Activated CD4-positive, alpha-beta T cell treated with anti-CD3 and anti-CD28 coated beads, Interleukin-2, amount 50 U/mL, for 1 hour (primary cell): ENCODE data around the gene IL10RB.
"Not testable (repeated sequence)": the region's sequence is repeated elsewhere in the genome, so short reads cannot be mapped to it uniquely, and the experiment has no call there.

ENCODE experiments used
- DNase-seq: peaks from one replicate; pipeline ENCODE4 v3.0.0-alpha.2; 2020

Gene IL10RB

DNA sequence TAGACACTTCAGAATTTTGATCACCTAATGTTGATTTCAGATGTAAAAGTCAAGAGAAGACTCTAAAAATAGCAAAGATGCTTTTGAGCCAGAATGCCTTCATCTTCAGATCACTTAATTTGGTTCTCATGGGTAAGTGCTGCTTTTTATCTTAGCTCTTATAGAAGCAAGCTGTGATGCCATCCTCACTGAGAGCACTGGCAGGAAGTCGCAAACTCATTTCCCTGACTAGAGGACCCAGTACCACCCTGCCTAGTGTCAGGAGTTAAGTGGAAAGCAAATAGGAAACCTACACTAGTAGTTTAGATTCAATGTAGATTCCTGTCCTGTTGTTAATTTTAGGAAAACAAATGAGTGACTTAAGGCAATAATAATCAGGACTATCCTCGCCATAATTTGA is 24.3 kb upstream of the IL10RB start:
- DNase-seq, result no peak

DNA sequence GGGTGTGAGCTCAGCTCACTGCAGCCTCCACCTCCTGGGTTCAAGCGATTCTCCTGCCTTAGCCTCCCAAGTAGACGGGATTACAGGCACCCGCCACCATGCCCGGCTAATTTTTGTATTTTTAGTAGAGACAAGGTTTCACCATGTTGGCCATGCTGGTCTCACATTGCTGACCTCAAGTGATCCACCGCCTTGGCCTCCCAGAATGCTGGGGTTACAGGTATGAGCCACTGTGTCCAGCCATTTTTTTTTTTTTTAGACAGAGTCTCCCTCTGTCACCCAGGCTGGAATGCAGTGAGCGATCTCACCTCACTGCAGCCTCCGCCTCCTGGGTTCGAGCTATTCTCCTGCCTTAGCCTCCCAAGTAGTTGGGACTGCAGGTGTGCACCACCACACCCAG is 23.3 kb upstream of the IL10RB start:
- DNase-seq, result not testable (repeated sequence)

DNA sequence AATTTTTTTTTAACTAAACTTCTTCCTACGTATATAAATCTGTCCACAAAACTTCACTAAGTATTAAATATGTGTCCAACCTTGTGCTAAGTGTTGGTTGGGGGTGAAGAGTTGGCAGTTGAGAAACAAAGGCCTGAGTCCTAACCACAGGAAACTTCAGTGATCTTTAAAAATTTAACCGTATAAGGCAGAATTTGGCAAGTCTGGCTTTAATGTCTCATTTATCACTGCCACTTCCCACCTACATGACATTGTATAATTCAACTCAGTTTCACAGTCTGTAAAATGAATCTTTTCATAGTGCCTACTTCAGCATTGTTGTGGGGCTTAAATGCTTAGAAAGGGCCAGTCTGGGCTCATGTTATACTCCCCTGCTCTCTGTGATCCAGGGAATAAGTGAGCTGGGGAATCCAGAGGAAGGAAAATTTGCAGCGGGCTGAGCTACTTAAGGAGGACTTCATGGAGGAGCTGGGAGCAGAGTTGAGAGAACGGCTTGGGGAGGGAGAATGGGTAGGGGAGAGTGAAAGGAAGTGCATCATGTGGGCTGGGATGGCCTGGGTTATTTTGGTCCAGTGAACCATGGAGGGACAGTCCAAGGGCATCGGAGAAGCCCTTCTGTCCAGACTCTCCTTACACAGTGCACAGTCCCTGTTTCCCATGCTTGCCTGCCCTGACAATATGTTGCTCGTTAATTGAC is 21.9 kb upstream of the IL10RB start:
- no peak for DNase-seq

DNA sequence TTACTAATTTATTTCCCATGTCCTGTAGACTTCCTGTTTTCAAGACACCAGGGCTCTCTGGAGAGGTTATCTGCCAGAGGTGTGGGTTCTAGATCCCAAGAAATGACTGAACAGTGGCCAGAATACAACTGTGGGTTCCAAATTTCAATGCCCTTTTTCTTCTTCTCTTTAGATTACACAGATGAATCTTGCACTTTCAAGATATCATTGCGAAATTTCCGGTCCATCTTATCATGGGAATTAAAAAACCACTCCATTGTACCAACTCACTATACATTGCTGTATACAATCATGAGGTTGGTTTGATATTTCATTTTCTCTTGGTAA is 21.4 kb upstream of the IL10RB start:
- no peak for DNase-seq

DNA sequence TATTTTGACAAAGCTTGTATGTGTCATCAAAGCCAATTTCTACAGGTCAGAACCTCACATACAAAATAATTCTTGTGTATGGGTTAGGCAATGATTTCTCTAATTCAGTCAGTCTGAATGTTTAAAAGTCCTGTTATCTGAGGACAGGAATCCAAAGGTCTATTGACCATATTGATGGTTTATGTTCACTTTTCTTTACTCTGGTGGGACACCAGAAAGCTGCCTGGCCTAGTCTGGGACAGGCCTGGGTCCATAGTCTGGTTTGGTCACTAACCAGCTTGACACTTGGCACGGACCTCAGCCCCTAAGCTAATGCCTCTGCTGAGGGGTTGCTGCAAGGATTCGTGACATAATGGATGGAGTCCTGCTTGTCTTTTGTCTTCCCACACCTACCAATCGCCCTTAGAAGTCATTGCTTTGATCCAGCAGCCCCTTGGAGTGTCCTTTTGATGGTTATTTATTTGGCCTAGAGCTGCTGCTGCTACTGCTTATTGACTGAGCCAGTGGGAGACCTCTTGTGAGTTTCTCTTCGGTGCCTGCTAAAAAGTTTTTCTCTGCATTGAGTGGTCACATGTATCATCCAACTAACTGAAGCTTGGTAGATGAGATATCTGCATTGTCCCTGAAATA is 20.8 kb upstream of the IL10RB start:
- DNase-seq, result no peak

DNA sequence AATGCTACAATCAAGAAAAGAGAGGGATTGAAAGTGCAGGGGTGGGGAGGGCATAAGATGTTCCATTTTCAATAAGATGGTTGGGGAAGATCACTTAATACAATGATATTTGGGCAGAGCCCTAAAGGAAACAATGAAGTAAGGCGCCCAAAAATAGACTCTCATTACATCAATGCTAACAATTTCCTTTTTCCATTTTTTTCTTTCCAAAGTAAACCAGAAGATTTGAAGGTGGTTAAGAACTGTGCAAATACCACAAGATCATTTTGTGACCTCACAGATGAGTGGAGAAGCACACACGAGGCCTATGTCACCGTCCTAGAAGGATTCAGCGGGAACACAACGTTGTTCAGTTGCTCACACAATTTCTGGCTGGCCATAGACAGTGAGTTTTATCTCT is 19.7 kb upstream of the IL10RB start:
- no peak for DNase-seq

DNA sequence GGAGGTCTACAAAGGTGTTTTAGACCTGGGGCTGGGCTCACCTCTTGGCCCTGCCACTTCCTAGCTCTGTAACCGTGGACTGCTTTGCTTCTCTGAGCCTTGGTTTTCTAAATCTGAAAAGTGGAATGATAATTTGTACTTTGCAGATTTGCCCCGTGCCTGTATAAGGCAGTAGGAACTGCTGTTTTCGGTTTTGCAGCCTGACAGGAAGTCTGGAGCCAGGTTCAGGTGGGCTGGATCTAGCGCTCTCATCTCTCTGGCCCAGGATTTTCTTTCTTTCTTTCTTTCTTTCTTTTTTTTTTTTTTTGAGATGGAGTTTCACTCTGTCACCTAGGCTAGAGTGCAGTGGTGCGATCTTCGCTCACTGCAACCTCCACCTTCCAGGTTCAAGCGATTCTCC is 19.2 kb upstream of the IL10RB start:
- DNase-seq, result no peak

DNA sequence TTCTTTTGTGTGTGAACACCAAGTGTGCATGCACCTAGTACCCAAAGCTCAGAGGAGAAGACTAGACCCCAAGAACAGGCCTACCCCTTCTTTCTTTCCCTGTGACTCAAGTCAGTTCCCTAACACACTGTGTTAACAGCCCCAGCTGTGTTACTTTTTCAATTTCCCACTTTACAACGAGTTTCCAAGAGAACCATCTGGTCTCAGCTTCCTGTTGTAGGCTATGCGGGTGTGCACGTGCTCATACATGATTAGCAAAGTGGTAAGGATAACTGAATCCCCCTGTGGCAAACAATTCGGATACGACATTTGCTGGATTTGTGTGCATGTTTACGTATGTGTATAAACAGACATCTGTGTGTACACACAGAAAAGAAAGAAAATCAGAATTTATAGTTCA is 18.6 kb upstream of the IL10RB start:
- DNase-seq, result no peak

DNA sequence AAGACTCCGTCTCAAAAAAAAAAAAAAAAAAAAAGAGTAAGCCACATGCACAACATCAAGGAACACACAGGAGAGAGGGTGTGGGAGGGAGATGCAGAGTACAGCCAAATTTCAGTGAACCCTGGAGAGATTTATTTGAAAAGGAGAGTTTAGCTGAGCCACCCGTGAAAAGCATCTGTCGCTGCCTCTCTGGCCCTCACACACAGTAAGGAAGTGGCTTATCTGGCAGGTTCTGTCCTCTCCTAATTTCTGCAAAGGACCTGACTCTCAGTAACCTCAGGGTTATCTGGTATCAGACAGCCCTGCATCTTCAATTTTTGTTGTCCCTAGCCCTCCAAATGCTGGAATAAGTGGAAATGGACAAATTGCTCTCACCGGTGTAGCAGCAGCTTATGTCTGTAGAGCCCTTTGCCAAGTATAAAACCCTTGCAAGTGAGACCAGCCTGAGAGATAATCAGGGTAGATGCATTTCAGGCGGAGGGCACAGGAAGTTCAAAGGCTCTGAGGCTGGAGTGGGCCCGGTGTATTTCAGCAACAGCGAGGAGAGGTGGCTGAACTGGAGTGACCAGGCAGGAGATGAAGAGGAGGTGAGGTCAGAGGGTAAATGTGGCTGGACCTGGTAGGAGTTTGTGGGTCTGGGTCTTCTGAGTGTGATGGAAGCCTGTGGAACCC is 16.7 kb upstream of the IL10RB start:
- DNase-seq, result no peak

DNA sequence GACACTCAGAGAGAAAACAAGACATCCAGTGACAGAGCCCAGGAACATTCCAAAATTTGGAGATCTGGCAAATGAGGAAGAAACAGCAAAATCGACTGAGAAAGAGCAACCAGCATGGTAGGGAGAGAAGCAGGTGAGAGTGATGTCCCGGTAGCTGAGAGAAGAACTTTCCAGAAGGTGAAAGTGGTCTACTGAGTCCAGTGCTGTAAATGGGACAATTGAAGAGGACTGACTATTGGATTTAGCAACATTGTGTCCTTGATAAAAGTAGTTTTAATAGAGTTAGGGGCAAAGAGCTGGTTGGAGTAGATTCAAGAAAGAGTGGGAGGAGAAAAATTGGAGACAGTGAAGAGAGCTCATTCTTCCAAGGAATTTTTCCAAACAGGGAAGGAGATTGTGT is 15.0 kb upstream of the IL10RB start:
- DNase-seq, result no peak

DNA sequence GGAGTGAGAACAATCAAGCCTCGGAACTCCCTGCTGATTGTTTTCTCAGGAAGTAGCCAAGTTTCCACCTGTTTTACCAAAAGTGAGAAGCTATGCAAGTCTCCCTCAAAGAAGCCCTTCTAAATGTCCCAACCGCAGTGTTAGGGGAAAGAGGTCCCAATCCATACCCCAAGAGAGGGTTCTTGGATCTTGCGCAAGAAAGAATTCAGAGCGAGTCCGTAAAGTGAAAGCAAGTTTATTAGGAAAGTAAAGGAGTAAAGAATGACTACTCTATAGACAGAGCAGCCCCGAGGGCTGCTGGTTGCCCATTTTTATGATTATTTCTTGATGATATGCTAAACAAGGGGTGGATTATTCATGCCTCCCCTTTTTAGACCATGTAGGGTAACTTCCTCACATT is 12.8 kb upstream of the IL10RB start:
- DNase-seq, result not testable (repeated sequence)

DNA sequence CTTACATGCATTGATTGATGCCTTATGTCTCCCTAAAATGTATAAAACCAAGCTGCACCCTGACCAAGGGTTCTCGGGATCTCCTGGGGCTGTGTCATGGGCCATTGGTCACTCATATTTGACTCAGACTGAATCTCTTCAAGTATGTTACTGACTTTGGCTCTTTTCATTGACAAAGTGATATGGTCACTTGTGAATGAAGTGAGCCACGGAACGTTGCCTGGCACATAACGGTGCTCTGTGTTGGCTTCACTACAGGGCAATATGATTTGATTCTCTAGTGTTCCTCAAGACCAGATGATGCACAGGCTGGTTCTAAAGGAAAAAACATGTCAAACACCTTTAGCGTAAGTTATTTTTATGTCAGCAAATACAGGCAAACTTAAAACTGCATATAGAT is 11.4 kb upstream of the IL10RB start:
- DNase-seq, result no peak

DNA sequence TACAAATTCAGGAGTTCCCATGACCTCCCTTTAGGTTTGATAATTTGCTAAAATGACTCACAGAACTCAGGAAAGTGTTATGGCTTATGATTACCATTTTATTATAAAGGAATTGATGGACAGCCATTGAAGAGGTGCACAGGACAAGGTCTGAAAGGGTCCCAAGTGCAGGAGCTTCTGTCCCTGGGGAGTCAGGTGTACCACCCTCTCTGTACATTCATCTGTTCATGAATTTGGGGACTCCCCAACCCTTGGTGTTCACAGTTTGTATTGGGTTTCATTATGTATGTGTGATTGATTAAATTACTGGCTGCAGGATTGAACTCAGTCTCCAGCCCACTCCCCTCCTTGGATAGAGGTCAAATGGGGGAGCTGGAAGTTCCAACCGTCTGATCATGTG is 10.8 kb upstream of the IL10RB start:
- DNase-seq, result no peak

DNA sequence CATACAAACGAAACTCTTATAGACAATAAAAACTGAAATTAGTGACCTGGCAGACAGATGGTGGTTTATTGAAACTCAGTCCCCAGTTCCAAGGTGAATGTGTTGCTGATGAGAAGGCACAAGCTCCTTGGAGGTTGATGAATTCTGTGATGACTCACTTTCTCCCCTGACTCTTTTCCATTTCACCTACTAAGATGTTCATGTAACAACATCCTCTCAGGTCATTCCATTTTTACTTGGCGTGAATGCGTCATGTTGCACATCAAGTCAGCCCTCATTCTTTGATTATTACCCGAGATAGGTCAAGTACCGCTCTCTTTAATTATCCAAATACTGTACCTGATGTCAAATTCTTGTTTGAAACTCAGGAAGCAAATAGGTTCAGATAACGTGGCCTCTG is 10.1 kb upstream of the IL10RB start:
- DNase-seq, result no peak

DNA sequence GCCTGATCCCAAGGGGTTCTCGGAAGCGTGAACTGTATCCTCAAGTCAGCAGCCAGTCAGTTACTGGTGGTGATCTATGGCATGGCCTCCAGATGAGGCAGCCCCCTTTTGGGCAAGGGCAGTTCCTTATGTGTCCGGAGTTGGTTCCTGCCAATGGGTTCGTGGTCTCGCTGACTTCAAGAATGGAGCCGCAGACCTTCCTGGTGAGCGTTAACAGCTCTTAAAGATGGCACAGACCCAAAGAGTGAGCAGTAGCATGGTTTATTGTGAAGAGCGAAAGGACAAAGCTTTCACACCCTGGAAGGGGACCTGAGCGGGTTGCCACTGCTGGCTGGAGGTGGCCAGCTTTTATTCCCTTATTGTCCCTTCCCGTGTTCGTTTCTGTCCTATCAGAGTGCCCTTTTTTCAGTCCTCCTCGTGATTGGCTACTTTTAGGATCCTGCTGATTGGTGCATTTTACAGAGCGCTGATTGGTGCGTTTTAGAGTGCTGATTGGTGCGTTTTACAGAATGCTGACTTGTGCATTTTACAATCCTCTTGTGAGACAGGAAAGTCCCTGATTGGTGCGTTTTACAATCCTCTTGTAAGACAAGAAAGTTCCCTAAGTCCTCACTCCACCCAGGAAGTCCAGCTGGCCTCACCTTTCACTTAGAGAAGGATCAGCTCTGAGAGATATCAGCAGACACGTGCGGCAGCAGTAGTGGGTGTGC is 8.9 kb upstream of the IL10RB start:
- DNase-seq, result no peak

DNA sequence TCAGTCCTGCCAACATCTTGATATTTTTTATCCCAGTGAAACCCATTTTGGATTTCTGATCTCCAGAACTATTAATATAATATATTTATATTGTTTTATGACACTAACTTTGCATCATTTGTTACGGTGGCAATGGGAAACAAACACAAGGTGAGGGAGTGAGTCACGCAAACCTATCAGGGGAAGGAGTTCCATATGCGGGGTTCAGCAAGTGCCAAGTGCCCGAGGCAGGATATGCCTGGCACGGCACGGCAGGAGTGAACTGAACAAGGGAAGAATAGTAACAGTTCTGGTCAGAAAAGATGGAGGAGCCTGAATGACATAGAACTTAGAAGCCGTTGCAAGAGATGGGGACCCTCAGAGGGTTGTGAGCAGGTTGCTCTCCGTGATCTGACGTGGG is 7.7 kb upstream of the IL10RB start:
- DNase-seq, result no peak

DNA sequence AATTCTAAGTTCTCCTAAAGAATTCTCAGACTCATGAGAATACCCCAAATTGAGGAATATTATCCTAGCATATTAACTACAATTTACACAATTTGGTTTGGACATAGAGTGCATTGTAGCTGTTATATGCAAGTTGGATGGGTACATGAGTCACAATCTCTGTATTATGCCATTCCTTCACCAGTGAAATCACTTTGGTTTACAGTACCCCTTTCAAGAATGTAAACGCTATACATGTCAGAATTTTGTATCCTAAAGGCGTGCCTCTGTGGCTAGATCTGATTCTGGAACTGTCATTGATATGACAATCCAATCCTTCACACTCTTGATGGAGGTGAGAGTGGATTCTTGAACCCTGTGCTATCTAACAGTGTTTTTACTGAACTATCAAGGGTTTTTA is 6.7 kb upstream of the IL10RB start:
- no peak for DNase-seq

DNA sequence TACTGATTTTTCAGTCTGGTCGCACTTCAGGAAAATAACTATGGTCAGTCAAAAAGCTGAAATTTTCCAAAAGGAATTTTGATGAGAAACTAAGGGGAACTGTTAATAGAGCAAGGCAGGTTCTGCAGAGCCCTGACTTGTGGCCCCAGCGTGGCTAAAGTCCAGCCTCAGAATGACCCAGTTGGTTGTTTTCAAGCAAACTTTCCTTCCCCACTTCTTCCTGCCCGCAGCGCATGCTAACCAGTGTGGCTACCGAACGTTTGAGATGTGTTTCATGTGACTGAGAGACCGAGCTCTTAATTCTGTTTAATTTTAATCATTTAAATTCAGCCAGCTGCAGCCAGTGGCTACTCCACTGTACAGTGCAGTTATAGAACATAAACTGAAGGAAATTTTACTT is 6.2 kb upstream of the IL10RB start:
- no peak for DNase-seq

DNA sequence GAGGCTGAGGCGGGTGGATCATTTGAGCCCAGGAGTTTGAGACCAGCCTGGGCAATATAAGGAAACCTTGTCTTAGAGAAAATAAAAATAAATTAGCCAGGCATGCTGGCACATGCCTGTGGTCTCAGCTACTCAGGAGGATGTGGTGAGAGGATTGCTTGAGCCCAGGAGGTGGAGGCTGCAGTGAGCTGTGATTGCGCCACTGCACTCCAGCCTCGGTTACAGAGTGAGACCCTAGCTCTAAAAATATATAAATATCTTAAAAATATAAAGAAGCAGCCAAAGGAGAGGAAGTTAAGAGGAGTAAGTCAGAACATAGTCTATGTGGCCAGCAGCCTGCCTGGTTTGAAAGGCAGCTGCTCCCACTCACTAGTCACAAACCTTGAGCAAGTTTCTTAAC is 4.5 kb upstream of the IL10RB start:
- no peak for DNase-seq

DNA sequence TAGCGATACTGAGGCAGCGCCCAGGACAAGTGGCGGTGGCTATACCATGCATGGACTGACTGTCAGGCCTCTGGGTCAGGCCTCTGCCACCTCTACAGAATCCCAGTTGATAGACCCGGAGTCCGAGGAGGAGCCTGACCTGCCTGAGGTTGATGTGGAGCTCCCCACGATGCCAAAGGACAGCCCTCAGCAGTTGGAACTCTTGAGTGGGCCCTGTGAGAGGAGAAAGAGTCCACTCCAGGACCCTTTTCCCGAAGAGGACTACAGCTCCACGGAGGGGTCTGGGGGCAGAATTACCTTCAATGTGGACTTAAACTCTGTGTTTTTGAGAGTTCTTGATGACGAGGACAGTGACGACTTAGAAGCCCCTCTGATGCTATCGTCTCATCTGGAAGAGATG is 3.2 kb upstream of the IL10RB start:
- no peak for DNase-seq

DNA sequence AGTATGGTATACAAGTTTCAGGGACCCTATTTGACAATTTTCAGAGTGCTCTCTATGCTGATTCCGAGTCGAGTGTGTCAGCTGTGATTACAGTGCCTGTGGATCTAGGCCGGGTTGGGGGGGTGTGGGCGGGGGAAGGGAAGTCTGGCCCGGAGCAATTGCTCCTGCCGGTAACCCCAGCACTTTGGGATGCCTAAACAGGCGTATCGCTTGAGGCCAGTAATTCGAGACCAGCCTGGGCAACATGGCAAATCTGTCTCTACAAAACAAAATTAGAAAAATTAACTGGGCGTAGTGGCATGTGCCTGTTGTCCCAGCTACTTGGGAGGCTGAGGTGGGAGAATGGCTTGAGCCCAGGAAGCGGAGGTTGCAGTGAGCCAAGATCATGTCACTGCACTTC is 1.6 kb upstream of the IL10RB start:
- DNase-seq, result no peak

DNA sequence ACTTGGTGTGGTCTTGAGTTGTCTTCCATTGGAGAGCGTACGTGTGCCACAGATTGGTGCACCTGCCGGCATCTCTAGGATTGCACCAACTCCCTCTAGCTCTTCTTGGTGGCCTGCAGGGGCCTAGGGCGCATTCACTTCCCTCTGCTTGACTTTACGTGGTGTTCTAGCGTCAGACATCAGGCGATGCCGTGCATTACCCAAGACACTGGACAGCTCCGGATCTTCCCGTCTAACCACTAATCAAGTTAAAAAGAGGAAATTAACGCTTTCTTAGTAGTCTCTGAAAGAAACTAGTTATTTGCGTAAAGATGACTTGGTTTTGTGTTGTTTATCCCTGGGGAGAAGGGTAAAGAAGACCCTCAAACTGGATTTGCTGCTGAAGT is 510 bp upstream of the IL10RB start:
- peak; percentile 29 for DNase-seq

DNA sequence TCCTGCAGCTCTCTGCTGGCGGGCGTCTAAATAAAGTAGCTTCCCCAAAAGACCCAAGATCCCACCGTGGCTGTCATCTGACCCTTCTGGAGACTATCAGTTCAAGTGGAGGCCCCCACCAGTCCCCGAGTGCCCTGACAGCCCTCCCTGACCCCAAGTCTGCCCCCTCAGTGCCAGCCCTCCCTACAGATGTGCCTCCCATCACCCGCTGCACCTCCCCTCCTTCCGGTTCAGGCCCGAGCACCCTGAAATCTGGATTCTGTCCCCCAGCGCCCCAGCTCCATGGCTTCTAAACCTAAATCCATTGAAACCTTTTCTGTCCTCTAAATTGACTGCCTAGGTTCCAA is 595 bp downstream of the IL10RB start:
- DNase-seq, result peak; percentile 15

DNA sequence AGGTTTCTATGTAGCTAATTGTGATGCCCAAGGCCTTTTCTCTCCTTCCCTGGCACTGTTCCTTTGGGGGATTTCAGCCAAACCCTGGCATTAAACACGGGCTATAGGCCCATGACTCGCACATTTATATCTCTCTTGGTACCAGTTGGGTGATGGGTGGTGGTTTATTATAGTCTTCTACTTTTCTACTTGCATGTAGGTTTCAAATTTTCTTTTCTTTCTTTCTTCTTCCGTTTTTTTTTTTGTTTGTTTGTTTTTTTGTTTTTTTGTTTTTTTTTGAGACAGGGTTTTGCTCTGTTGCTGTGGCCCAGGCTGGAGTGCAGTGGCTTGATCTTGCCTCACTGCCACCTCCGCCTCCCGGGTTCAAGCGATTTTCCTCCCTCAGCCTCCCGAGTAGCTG is 1.1 kb downstream of the IL10RB start:
- no peak for DNase-seq
